Colonic mucosa (tissue), 4 donors: ENCODE data around the gene NR3C1. TPM values are rescaled to one million over a fixed set of nuclear protein-coding genes. Genes with fewer than 3 reads are reported as not detected.

ENCODE experiments used
- DNase-seq: peaks from one replicate; pipeline ENCODE4 v3.0.0-alpha.2; 2020
- H3K27ac ChIP-seq: fragments of 200-600 bp; one replicate; pipeline ENCODE4 v1.8.0; 2021
- H3K27me3 ChIP-seq: fragments of 200-600 bp; one replicate; pipeline ENCODE4 v1.8.0; 2021
- H3K36me3 ChIP-seq: fragments of 200-600 bp; one replicate; pipeline ENCODE4 v1.8.0; 2021
- H3K4me1 ChIP-seq: fragments of 200-600 bp; one replicate; pipeline ENCODE4 v1.8.0; 2021; ENCODE audit warnings: mild to moderate bottlenecking
- H3K4me3 ChIP-seq: fragments of 200-600 bp; one replicate; pipeline ENCODE4 v1.8.0; 2021
- H3K9ac ChIP-seq, 2 donors: one replicate each; pipeline ENCODE4 v1.7.0; 2013; ENCODE audit warnings: control low read depth in 2 of 2, low read depth in 2 of 2, low read length in 2 of 2
- H3K9me3 ChIP-seq: fragments of 200-600 bp; one replicate; pipeline ENCODE4 v1.8.0; 2021
- intact Hi-C: fragments of 100-400 bp; cut with DNase I; formaldehyde crosslinking; loops from one replicate; pipeline ENCODE4 v1.14.1; 2022
- total RNA-seq, 2 donors: library from RNA; stranded (reverse); fragmentation: NEBNext Ultra II Directional in 1 of 2; extraction: Animal tissue kit (Norgen Biotek cat#: 25700) in 1 of 2; gene quantifications; one replicate each; pipeline ENCODE4 v1.2.1, GENCODE V29; 2021
- TF ChIP-seq, protein P1 (sequence below): fragments of 200-600 bp; IDR thresholded peaks from one replicate; pipeline ENCODE4 v1.8.0; 2022; ENCODE audit warnings: antibody characterized with exemption, mild to moderate bottlenecking
- donor health status: healthy.
- donor health status: DM: no; HTN: no; CAD: no.
- donor health status: DM: no; HTN: no; CAD: no.

The NR3C1 gene
- total RNA-seq, 2 donors from 2014 or later: 13.0 to 23.5 TPM

DNA sequence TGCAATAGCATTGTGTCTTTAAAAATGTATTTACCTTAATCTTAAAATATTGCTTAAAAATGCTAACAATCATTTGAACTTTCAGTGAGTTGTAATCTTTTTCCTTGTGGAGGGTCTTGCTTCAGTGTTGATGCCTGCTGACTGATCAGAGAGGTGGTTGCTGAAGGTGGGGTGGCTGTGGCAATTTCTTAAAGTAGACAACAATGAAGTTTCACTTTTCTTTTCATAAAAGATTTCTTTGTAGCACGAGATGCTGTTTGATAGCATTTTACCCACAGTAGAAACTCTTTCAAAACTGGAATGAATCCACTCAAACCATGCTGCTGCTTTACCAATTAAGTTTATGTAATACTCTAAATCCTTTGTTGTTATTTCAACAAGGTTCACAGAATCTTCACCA is 50.8 kb downstream of the NR3C1 start:
- Histone ChIP-seq H3K4me3 (no peak overlapping the region), H3K27ac (no peak overlapping the region), H3K36me3 (no peaks in the 10 kb centered on the region), H3K9ac (no peak overlapping the region), H3K9me3 (no peaks in the 10 kb centered on the region), H3K4me1 (no peaks in the 10 kb centered on the region), H3K27me3 (no peaks in the 10 kb centered on the region)
- TF ChIP-seq, protein P1, sequence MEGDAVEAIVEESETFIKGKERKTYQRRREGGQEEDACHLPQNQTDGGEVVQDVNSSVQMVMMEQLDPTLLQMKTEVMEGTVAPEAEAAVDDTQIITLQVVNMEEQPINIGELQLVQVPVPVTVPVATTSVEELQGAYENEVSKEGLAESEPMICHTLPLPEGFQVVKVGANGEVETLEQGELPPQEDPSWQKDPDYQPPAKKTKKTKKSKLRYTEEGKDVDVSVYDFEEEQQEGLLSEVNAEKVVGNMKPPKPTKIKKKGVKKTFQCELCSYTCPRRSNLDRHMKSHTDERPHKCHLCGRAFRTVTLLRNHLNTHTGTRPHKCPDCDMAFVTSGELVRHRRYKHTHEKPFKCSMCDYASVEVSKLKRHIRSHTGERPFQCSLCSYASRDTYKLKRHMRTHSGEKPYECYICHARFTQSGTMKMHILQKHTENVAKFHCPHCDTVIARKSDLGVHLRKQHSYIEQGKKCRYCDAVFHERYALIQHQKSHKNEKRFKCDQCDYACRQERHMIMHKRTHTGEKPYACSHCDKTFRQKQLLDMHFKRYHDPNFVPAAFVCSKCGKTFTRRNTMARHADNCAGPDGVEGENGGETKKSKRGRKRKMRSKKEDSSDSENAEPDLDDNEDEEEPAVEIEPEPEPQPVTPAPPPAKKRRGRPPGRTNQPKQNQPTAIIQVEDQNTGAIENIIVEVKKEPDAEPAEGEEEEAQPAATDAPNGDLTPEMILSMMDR: no peak
- no peak for DNase-seq
- intact Hi-C loops: no loop called here

DNA sequence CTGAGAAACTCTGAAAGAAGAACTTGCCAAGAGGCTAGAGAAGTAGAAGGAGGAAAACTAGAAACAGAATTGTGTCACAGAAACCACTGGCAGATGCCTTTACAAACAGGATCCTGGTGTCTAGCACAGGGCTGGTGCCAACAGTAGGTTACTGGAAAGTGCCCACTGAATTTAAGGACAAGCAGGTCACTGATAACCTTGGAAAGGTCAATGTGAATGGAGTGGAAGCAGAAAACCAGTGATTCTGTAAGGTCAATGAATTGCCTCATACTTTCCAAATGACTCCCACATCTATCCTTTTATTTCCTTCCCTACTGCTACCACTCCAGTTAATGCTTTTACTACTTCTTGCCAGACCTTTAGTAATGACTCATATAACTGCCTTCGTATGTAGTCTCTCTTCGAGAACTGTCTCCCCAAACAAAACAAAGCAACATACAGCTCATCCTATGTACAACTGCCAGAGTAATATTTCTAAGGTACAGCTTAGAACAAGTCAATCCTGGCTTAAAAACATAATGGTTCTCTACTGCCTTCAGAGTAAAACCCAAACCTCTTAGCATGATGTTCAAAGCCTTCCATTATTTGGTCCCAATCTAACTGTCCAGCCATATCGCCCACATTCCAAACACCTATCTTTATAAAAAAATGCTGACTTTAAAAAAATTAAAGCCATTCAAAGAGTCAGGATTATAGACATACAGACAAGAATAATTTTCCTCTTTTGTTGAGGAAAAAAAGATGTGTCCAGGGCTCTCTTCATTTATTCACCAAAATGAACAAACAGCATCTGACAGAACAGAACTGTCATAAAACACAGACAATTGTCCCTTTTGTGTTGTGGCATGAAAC is 52.5 kb downstream of the NR3C1 start:
- TF ChIP-seq, protein P1: no peak
- Histone ChIP-seq H3K27ac (no peak overlapping the region), H3K9me3 (no peaks in the 10 kb centered on the region), H3K4me1 (no peaks in the 10 kb centered on the region), H3K9ac (no peak overlapping the region), H3K4me3 (no peak overlapping the region), H3K27me3 (no peaks in the 10 kb centered on the region), H3K36me3 (no peaks in the 10 kb centered on the region)
- intact Hi-C loops: no loop called here
- DNase-seq: no peak

DNA sequence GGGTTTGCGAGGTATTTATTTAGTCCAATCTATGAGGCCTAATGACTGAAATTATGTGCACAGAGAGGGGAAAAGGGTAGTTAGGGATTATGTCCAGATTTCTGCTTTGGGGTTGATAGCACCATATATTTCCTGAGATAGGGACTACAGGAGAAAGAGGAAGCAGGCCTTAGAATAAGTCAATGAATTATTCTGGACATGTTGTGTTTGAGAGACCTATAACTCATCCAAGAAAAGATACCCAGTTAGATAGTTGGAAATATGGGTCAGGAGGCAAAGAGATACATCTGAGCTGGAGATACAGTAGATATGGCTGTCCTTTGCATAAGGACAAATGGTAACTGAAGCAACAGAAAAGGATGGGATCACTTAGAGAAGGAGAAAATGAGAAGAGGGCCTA is 53.1 kb downstream of the NR3C1 start:
- Histone ChIP-seq H3K27ac (no peak overlapping the region), H3K36me3 (no peaks in the 10 kb centered on the region), H3K4me3 (no peak overlapping the region), H3K9ac (no peak overlapping the region), H3K9me3 (no peaks in the 10 kb centered on the region), H3K27me3 (no peaks in the 10 kb centered on the region), H3K4me1 (no peaks in the 10 kb centered on the region)
- no peak for DNase-seq
- TF ChIP-seq, protein P1: no peak
- intact Hi-C loops: no loop called here

- Histone ChIP-seq H3K9me3 (no peaks in the 10 kb centered on the region), H3K4me1 (no peaks in the 10 kb centered on the region), H3K9ac (no peak overlapping the region), H3K36me3 (no peaks in the 10 kb centered on the region), H3K27ac (no peak overlapping the region), H3K4me3 (no peak overlapping the region), H3K27me3 (no peaks in the 10 kb centered on the region)
- TF ChIP-seq, protein P1: no peak
- no peak for DNase-seq
- intact Hi-C loops: no loop called here
These were observed 54.3 kb downstream of the NR3C1 start for GRCh38 chr5:143349177-143349576.

DNA sequence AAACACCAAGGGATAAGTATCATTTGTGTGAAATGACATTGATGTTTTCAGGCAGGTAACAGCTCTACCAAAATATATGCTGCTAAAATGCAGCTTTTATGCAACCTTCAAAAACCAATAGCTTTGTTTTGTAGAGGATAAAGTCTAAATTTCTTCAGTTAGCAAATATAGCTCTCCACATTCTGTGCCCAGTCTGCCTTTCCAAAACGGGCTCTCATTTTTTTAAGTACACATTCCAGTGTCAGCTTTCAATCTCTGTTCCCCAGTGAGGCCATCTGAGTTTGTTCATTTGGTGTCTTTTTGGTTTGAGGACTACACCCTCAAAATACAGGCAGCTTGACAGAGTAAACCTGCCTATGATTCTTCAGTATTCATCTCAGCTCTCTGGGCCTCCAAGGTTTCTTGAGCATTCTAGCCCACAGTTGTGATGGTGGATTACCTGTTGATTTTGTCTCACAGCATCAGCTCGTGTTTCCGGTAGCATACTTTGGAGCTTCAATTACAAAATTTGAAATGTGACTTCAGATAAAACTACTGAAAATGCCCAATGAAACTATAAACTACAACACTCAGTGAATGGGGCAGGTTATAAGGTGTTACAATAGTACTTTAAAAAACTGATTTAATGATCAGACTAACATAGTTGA is 55.7 kb downstream of the NR3C1 start:
- Histone ChIP-seq H3K4me3 (no peak overlapping the region), H3K27ac (no peak overlapping the region), H3K36me3 (no peaks in the 10 kb centered on the region), H3K9ac (no peak overlapping the region), H3K9me3 (no peaks in the 10 kb centered on the region), H3K27me3 (no peaks in the 10 kb centered on the region), H3K4me1 (no peaks in the 10 kb centered on the region)
- DNase-seq: no peak
- intact Hi-C loops: no loop called here
- TF ChIP-seq, protein P1: no peak
